HCT116 (cell line): ENCODE data around the gene TFF1. TPM values are rescaled to one million over a fixed set of nuclear protein-coding genes. Genes with fewer than 3 reads are reported as not detected.

Source experiments
- ATAC-seq: fragments of 200-7000 bp; cut with Tn5 transposase; 2 replicates; pipeline ENCODE4 v1.9.1; 2020; ENCODE audit warnings: mild to moderate bottlenecking, moderate library complexity
- BruUV-seq: library from RNA; stranded (reverse); fragments of 400-500 nt; replicated peaks from 2 replicates; lab custom pipeline; 2021; lab: Mats Ljungman, UMichigan
- CTCF ChIA-PET: fragments of 300-600 bp; sonication (Branson Sonifier 250); formaldehyde crosslinking; loops from one replicate; lab custom pipeline; 2021; ENCODE audit warnings: antibody characterized with exemption; lab: Charles Lee
- POLR2A ChIA-PET: fragments of 300-600, 350-600 bp; sonication (Branson Sonifier 250); formaldehyde crosslinking; loops from one replicate; lab custom pipeline; 2021; ENCODE audit warnings: antibody characterized with exemption; lab: Charles Lee
- RAD21 ChIA-PET, 2 experiments: fragments of 300-600 bp; sonication (Branson Sonifier 250); formaldehyde crosslinking; loops; one replicate each; lab custom pipeline; 2023; ENCODE audit warnings: low total read pairs in 2 of 2; ENCODE audit not compliant: uncharacterized antibody in 2 of 2, unreplicated experiment in 2 of 2, low non-redundant PET in 1 of 2; lab: Charles Lee
- DNase-seq: peaks from one replicate; pipeline ENCODE4 v3.0.0-alpha.2; 2010; ENCODE audit warnings: low read depth, low spot score
- H2AFZ ChIP-seq: fragments of 200-600 bp; shearing (Covaris generic), sonication (generic); 2 replicates; pipeline ENCODE4 v1.6.1; 2017; ENCODE audit warnings: low read depth, mixed run types, mixed read lengths, antibody characterized with exemption, low read length; ENCODE audit not compliant: poor library complexity, severe bottlenecking
- H3K27ac ChIP-seq: 2 replicates; pipeline ENCODE4 v1.5.1; 2012; ENCODE audit warnings: low read depth, low read length
- H3K27me3 ChIP-seq: fragments of 200-600 bp; sonication (generic); 2 replicates; pipeline ENCODE4 v1.6.1; 2016; ENCODE audit warnings: mixed run types, low read length, mixed read lengths; ENCODE audit not compliant: insufficient read depth
- H3K36me3 ChIP-seq, 2 experiments: fragments of 200-500 bp in 1 of 2; fragments of 200-600 bp in 1 of 2; sonication (Bioruptor generic) in 1 of 2; sonication (generic) in 1 of 2; 2 replicates each; pipeline versions ENCODE4 v1.5.1 to v1.6.1; 2014 to 2016; ENCODE audit warnings: low read length in 2 of 2, inconsistent platforms in 1 of 2, mixed read lengths in 1 of 2, mixed run types in 1 of 2; ENCODE audit not compliant: insufficient read depth in 2 of 2, control insufficient read depth in 1 of 2
- H3K4me1 ChIP-seq, 2 experiments: fragments of 200-600 bp in 1 of 2; sonication (generic) in 1 of 2; 2 replicates each; pipeline versions ENCODE4 v1.5.1 to v1.6.1; 2012 to 2017; ENCODE audit warnings: low read length in 2 of 2, inconsistent platforms in 1 of 2, mild to moderate bottlenecking in 1 of 2, mixed read lengths in 1 of 2, mixed run types in 1 of 2, moderate library complexity in 1 of 2; ENCODE audit not compliant: insufficient read depth in 2 of 2, control insufficient read depth in 1 of 2
- H3K4me2 ChIP-seq: fragments of 200-600 bp; sonication (generic); 2 replicates; pipeline ENCODE4 v1.6.1; 2017; ENCODE audit warnings: mixed run types, low read length, mixed read lengths
- H3K4me3 ChIP-seq, 2 experiments: fragments of 200-600 bp in 1 of 2; sonication (generic) in 1 of 2; replicated peaks in 1 of 2; 2 replicates each; pipeline ENCODE4 v1.5.1; 2011 to 2016; ENCODE audit warnings: low read length in 2 of 2, control low read depth in 1 of 2, low read depth in 1 of 2, mild to moderate bottlenecking in 1 of 2, mixed read lengths in 1 of 2, mixed run types in 1 of 2
- H3K79me2 ChIP-seq: fragments of 200-600 bp; sonication (generic); 2 replicates; pipeline ENCODE4 v1.6.1; 2017; ENCODE audit warnings: mild to moderate bottlenecking, mixed run types, low read length, moderate library complexity, mixed read lengths; ENCODE audit not compliant: insufficient read depth
- H3K9ac ChIP-seq: fragments of 200-600 bp; sonication (generic); 2 replicates; pipeline ENCODE4 v1.6.1; 2016; ENCODE audit warnings: low read length, mixed read lengths
- H3K9me2 ChIP-seq: fragments of 200-600 bp; sonication (generic), shearing (Covaris generic); 2 replicates; pipeline ENCODE4 v1.6.1; 2017; ENCODE audit warnings: mixed run types, mild to moderate bottlenecking, moderate library complexity; ENCODE audit not compliant: insufficient read depth
- H3K9me3 ChIP-seq, 2 experiments: fragments of 200-500 bp in 1 of 2; fragments of 200-600 bp in 1 of 2; sonication (Bioruptor generic) in 1 of 2; sonication (generic) in 1 of 2; 2 replicates each; pipeline ENCODE4 v1.6.1; 2014 to 2017; ENCODE audit warnings: low read length in 2 of 2, mixed read lengths in 2 of 2, inconsistent platforms in 1 of 2, low read depth in 1 of 2, mild to moderate bottlenecking in 1 of 2, mixed run types in 1 of 2, moderate library complexity in 1 of 2; ENCODE audit not compliant: control insufficient read depth in 1 of 2, insufficient read depth in 1 of 2
- H4K20me1 ChIP-seq: fragments of 200-600 bp; sonication (generic), shearing (Covaris generic); 2 replicates; pipeline ENCODE4 v1.6.1; 2017; ENCODE audit warnings: mixed run types, mild to moderate bottlenecking, moderate library complexity; ENCODE audit not compliant: insufficient read depth
- CBX3 ChIP-seq: IDR thresholded peaks from 2 replicates; pipeline ENCODE4 v1.6.1; 2012; ENCODE audit warnings: low read depth
- EZH2phosphoT487 ChIP-seq: fragments of 200-600 bp; IDR thresholded peaks from 2 replicates; pipeline ENCODE4 v1.6.1; 2018; ENCODE audit warnings: antibody characterized with exemption, borderline replicate concordance
- MAX ChIP-seq: IDR thresholded peaks from 2 replicates; pipeline ENCODE4 v1.6.1; 2012
- POLR2AphosphoS5 ChIP-seq: IDR thresholded peaks from 2 replicates; pipeline ENCODE4 v1.6.1; 2011; ENCODE audit warnings: mild to moderate bottlenecking, low read depth, low read length, moderate library complexity
- intact Hi-C: fragments of 100-400 bp; cut with micrococcal nuclease; formaldehyde crosslinking; loops from 2 replicates; pipeline ENCODE4 v1.10.0; 2022
- total RNA-seq: library from RNA; stranded (reverse); gene quantifications from one replicate; pipeline ENCODE4 v1.2.1, GENCODE V29; 2021; ENCODE audit not compliant: unreplicated experiment
- TF ChIP-seq, protein P1 (sequence below): IDR thresholded peaks from 2 replicates; pipeline ENCODE4 v1.6.1; 2012; ENCODE audit warnings: low read depth

TFF1 gene
- total RNA-seq, 1 experiment from 2014 or later, result 0.61 TPM

- Histone ChIP-seq H3K27me3 (no peaks in the 10 kb centered on the region), H3K9me2 (no peaks in the 10 kb centered on the region), H3K4me3 (no peak overlapping the region), H3K4me1 (peaks cover 0 to under 1% of the 10 kb centered on the region in 2 experiments; a peak in 2 of 4 replicates), H2AFZ (no peak overlapping the region), H4K20me1 (no peaks in the 10 kb centered on the region), H3K9me3 (no peaks in the 10 kb centered on the region), H3K9ac (no peak overlapping the region), H3K4me2 (no peak overlapping the region), H3K79me2 (no peaks in the 10 kb centered on the region), H3K27ac (no peak overlapping the region), H3K36me3 (no peaks in the 10 kb centered on the region)
- ChIA-PET RAD21 (no interaction called here), POLR2A (no interaction called here), CTCF (no interaction called here)
- BruUV-seq, result no TSS peak
- DNase-seq (no peak), ATAC-seq (no peak)
- TF ChIP-seq, protein P1, sequence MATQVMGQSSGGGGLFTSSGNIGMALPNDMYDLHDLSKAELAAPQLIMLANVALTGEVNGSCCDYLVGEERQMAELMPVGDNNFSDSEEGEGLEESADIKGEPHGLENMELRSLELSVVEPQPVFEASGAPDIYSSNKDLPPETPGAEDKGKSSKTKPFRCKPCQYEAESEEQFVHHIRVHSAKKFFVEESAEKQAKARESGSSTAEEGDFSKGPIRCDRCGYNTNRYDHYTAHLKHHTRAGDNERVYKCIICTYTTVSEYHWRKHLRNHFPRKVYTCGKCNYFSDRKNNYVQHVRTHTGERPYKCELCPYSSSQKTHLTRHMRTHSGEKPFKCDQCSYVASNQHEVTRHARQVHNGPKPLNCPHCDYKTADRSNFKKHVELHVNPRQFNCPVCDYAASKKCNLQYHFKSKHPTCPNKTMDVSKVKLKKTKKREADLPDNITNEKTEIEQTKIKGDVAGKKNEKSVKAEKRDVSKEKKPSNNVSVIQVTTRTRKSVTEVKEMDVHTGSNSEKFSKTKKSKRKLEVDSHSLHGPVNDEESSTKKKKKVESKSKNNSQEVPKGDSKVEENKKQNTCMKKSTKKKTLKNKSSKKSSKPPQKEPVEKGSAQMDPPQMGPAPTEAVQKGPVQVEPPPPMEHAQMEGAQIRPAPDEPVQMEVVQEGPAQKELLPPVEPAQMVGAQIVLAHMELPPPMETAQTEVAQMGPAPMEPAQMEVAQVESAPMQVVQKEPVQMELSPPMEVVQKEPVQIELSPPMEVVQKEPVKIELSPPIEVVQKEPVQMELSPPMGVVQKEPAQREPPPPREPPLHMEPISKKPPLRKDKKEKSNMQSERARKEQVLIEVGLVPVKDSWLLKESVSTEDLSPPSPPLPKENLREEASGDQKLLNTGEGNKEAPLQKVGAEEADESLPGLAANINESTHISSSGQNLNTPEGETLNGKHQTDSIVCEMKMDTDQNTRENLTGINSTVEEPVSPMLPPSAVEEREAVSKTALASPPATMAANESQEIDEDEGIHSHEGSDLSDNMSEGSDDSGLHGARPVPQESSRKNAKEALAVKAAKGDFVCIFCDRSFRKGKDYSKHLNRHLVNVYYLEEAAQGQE, result no peak
- TF ChIP-seq MAX, result no peak
- TF ChIP-seq POLR2AphosphoS5, result no peak
- TF ChIP-seq EZH2phosphoT487, result no peak
- TF ChIP-seq CBX3, result no peak
- intact Hi-C loops, result loop anchor here (10.0 kb wide), 1 partner anchor 124 kb away; no protein-coding TSS in a partner anchor
Measured at GRCh38 chr21:42330380-42331371, 35.7 kb downstream of the TFF1 start.
